HepG2 (cell line): Measurements from ENCODE around the gene PCGF3. TPM values are rescaled to one million over a fixed set of nuclear protein-coding genes. Genes with fewer than 3 reads are reported as not detected.

Experiments used
- E2F1 ChIP-seq: sonication (generic); formaldehyde crosslinking; IDR thresholded peaks from 2 replicates; pipeline ENCODE4 v1.5.0; 2020; ENCODE audit warnings: missing genetic modification reagents
- FUBP1 ChIP-seq: sonication (generic); formaldehyde crosslinking; IDR thresholded peaks from 2 replicates; pipeline ENCODE4 v1.5.1; 2020; ENCODE audit warnings: missing genetic modification reagents, mild to moderate bottlenecking, borderline replicate concordance
- HNF1B ChIP-seq: sonication (generic); formaldehyde crosslinking; IDR thresholded peaks from 2 replicates; pipeline ENCODE4 v1.5.1; 2020; ENCODE audit warnings: mild to moderate bottlenecking, moderate library complexity, missing genetic modification reagents
- IRF1 ChIP-seq: sonication (generic); formaldehyde crosslinking; IDR thresholded peaks from 2 replicates; pipeline ENCODE4 v1.4.0; 2020; ENCODE audit warnings: low read depth, mild to moderate bottlenecking, missing genetic modification reagents
- JARID2 ChIP-seq: sonication (generic); formaldehyde crosslinking; IDR thresholded peaks from 2 replicates; pipeline ENCODE4 v1.8.1; 2023; ENCODE audit warnings: missing genetic modification reagents, inconsistent platforms; ENCODE audit not compliant: insufficient replicate concordance
- TMF1 ChIP-seq: sonication (generic); formaldehyde crosslinking; IDR thresholded peaks from 2 replicates; pipeline ENCODE4 v1.8.1; 2022; ENCODE audit warnings: low read depth, missing genetic modification reagents
- ZKSCAN8 ChIP-seq: IDR thresholded peaks from 2 replicates; pipeline ENCODE4 v1.6.1; 2016; ENCODE audit warnings: borderline replicate concordance, missing genetic modification reagents, missing compliant biosample characterization
- ZNF142 ChIP-seq: sonication (generic); formaldehyde crosslinking; IDR thresholded peaks from 2 replicates; pipeline ENCODE4 v1.4.0; 2020; ENCODE audit warnings: missing genetic modification reagents
- ZNF274 ChIP-seq: sonication (generic); formaldehyde crosslinking; IDR thresholded peaks from 2 replicates; pipeline ENCODE4 v1.5.1; 2020; ENCODE audit warnings: mild to moderate bottlenecking, missing genetic modification reagents
- ZNF430 ChIP-seq: sonication (generic); formaldehyde crosslinking; IDR thresholded peaks from 2 replicates; pipeline ENCODE4 v1.9.0; 2021; ENCODE audit warnings: mild to moderate bottlenecking, missing genetic modification reagents
- ZNF451 ChIP-seq: sonication (generic); formaldehyde crosslinking; IDR thresholded peaks from 2 replicates; pipeline ENCODE4 v1.5.0; 2020; ENCODE audit warnings: mild to moderate bottlenecking, missing genetic modification reagents
- ZNF572 ChIP-seq: sonication (generic); formaldehyde crosslinking; IDR thresholded peaks from 2 replicates; pipeline ENCODE4 v1.5.1; 2020; ENCODE audit warnings: mild to moderate bottlenecking, missing genetic modification reagents
- ZNF660 ChIP-seq: sonication (generic); formaldehyde crosslinking; IDR thresholded peaks from 2 replicates; pipeline ENCODE4 v1.5.1; 2020; ENCODE audit warnings: mild to moderate bottlenecking, low read depth, missing genetic modification reagents, borderline replicate concordance
- ZNF761 ChIP-seq: sonication (generic); formaldehyde crosslinking; conservative IDR thresholded peaks from 2 replicates; pipeline ENCODE4 v1.4.0; 2020; ENCODE audit warnings: mild to moderate bottlenecking, missing genetic modification reagents
- polyA plus RNA-seq, 8 experiments: library from polyadenylated mRNA; depleted of rRNA in 3 of 8; stranded (reverse) in 7 of 8; unstranded in 1 of 8; fragments of >200 nt; fragmentation: Illumina TruSeq in 4 of 8; extraction: Trizol in 4 of 8; gene quantifications; 2 replicates each; pipeline versions ENCODE4 v1.2.1 to v1.2.3, GENCODE V29; 2011 to 2016; ENCODE audit warnings: low read depth in 4 of 8, missing spikeins in 1 of 8, mixed read lengths in 1 of 8; ENCODE audit not compliant: insufficient read depth in 1 of 8
- total RNA-seq, 5 experiments: library from RNA; depleted of rRNA; stranded (reverse); fragments of >200 nt; fragmentation: Illumina TruSeq; extraction: Trizol; gene quantifications; 2 replicates each; pipeline ENCODE4 v1.2.3, GENCODE V29; 2016; ENCODE audit warnings: low read depth in 1 of 5

Gene PCGF3
- total and polyA plus RNA-seq, 2 of the 13 experiments (the other 11 are each of a cell fraction or from before 2014, with no cell fraction given): 28.6 to 66.2 TPM

- no peak for TF ChIP-seq ZNF451
- peak; percentile 53; the same call in 1 of the 2 replicates for TF ChIP-seq HNF1B
- no peak for TF ChIP-seq E2F1
- no peak for TF ChIP-seq ZNF142 (CRISPR knock-in tag)
- no peak for TF ChIP-seq ZNF660
- no peak for TF ChIP-seq JARID2 (CRISPR knock-in tag)
- no peak for TF ChIP-seq TMF1 (CRISPR knock-in tag)
- TF ChIP-seq FUBP1 (CRISPR knock-in tag): no peak
- 0 out of 2 replicates have a peak, but pooled peaks have one; percentile 32 for TF ChIP-seq ZNF274 (CRISPR knock-in tag)
- no peak for TF ChIP-seq ZNF430 (CRISPR knock-in tag)
- peak; percentile 47; the same call in 1 of the 2 replicates for TF ChIP-seq ZKSCAN8 (CRISPR knock-in tag)
- TF ChIP-seq ZNF572 (CRISPR knock-in tag): no peak
- TF ChIP-seq IRF1 (CRISPR knock-in tag): no peak
- no peak for TF ChIP-seq ZNF761 (CRISPR knock-in tag)
Observed at GRCh38 chr4:700587-701264, 4.9 kb upstream of the PCGF3 start (continued).
